Sigmoid colon (tissue), 7 donors: Measurements from ENCODE around the gene PKHD1. TPM values are rescaled to one million over a fixed set of nuclear protein-coding genes. Genes with fewer than 3 reads are reported as not detected.

Experiments used
- DNase-seq: peaks from one replicate; pipeline ENCODE4 v3.0.0-alpha.2; 2019
- H3K27ac ChIP-seq, 4 donors: fragments of 200-600 bp; sonication (generic); one replicate each; pipeline ENCODE4 v1.5.1; 2016 to 2019; ENCODE audit warnings: mild to moderate bottlenecking in 1 of 4
- H3K27me3 ChIP-seq, 3 donors: fragments of 200-600 bp; sonication (generic); one replicate each; pipeline ENCODE4 v1.5.1; 2019; ENCODE audit warnings: mild to moderate bottlenecking in 1 of 3
- H3K36me3 ChIP-seq, 4 donors: fragments of 200-600 bp; sonication (generic); one replicate each; pipeline ENCODE4 v1.5.1; 2016 to 2019
- H3K4me1 ChIP-seq, 4 donors: fragments of 200-600 bp; sonication (generic); one replicate each; pipeline ENCODE4 v1.5.1; 2017 to 2019
- H3K4me3 ChIP-seq, 4 donors: fragments of 200-600 bp; sonication (generic); one replicate each; pipeline ENCODE4 v1.5.1; 2017 to 2019; ENCODE audit warnings: mild to moderate bottlenecking in 2 of 4, moderate library complexity in 1 of 4
- H3K9me3 ChIP-seq, 4 donors: fragments of 200-600 bp in 3 of 4; sonication (generic) in 3 of 4; one replicate each; pipeline versions ENCODE4 v1.5.1 to v1.6.1; 2013 to 2019
- CTCF ChIP-seq, 4 experiments: fragments of 450-650 bp in 3 of 4; fragments of 200-600 bp in 1 of 4; IDR thresholded peaks; one replicate each; pipeline ENCODE4 v1.5.1; 2016 to 2019; ENCODE audit warnings: antibody characterized with exemption in 4 of 4, mild to moderate bottlenecking in 3 of 4, moderate library complexity in 2 of 4
- EP300 ChIP-seq, 4 donors: sonication (generic); formaldehyde crosslinking; IDR thresholded peaks; one replicate each; pipeline ENCODE4 v1.6.1; 2017; ENCODE audit warnings: antibody characterized with exemption in 4 of 4
- POLR2A ChIP-seq, 2 donors: fragments of 450-650 bp; IDR thresholded peaks; one replicate each; pipeline ENCODE4 v1.6.1; 2016; ENCODE audit warnings: antibody characterized with exemption in 2 of 2, mild to moderate bottlenecking in 2 of 2, moderate library complexity in 2 of 2
- POLR2AphosphoS5 ChIP-seq, 4 donors: sonication (generic); formaldehyde crosslinking; IDR thresholded peaks; one replicate each; pipeline ENCODE4 v1.6.1; 2017; ENCODE audit warnings: antibody characterized with exemption in 4 of 4
- WGBS, 2 donors: extraction: QIAGEN DNeasy Blood & Tissue Kit; methylation state at CpG; one replicate each; pipeline ENCODE4 v1.1.7; 2013; 5-methylcytosine and 5-hydroxymethylcytosine counted together
- intact Hi-C: fragments of 100-400 bp; cut with DNase I; formaldehyde crosslinking; loops from one replicate; pipeline ENCODE4 v1.15.1; 2023
- polyA plus RNA-seq, 3 donors: library from polyadenylated mRNA; stranded (reverse); fragments of 200-250 nt; gene quantifications; one replicate each; pipeline ENCODE4 v1.2.3, GENCODE V29; 2013
- total RNA-seq, 4 donors: library from RNA; depleted of rRNA; stranded (reverse); fragments of >200 nt; gene quantifications; one replicate each; pipeline ENCODE4 v1.1.0, GENCODE V29; 2016
- donor health status: healthy with polysubstance abuse.
- donor health status: Bipolar disorder and iron deficiency.
- donor health status: healthy.

Gene PKHD1
- total and polyA plus RNA-seq, 7 donors = under 0.01 to 0.66 (median under 0.01) TPM; not detected in 2

DNA sequence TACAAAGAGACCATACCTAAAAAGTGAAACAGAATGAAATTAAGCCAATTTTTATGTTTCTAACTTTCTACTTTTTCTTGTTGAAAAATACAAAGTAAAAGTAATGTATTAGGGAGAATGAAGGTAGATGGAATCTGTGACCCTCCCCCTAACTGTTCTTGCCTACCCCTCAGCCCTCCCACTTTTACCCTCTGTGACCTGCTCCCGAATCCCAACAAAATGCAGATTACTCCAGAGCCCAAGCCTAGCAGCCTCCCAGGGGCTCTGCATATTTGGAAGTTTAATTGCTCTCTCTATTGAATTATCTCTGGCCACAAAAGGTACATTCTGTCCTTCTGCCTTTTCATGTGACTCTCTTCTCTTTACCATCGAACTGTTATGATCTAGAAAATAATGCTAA lies 201.5 kb downstream of the PKHD1 start:
- H3K36me3 ChIP-seq = no peaks in the 10 kb centered on the region
- H3K4me1 ChIP-seq = no peaks in the 10 kb centered on the region
- H3K4me3 ChIP-seq = no peak overlapping the region
- intact Hi-C loops = no loop called here
- DNase-seq = no peak
- H3K9me3 ChIP-seq = no peaks in the 10 kb centered on the region
- no peak overlapping the region for H3K27ac ChIP-seq
- no peaks in the 10 kb centered on the region for H3K27me3 ChIP-seq
- TF ChIP-seq CTCF (IDR thresholded peaks at IDR 0.05) (no peak), POLR2A (IDR thresholded peaks at IDR 0.05) (no peak), EP300 (IDR thresholded peaks at IDR 0.05) (no peak), POLR2AphosphoS5 (IDR thresholded peaks at IDR 0.05) (no peak)
- 72 to 75% methylated on average over 2 of the region's 2 CpGs for WGBS, 2 donors

GRCh38 chr6:51868591-51869355 lies 218.6 kb downstream of the PKHD1 start:
- H3K27me3 ChIP-seq = no peaks in the 10 kb centered on the region
- no peaks in the 10 kb centered on the region for H3K36me3 ChIP-seq
- H3K9me3 ChIP-seq = no peaks in the 10 kb centered on the region
- no peak overlapping the region for H3K4me3 ChIP-seq
- H3K4me1 ChIP-seq = no peaks in the 10 kb centered on the region
- no peak for TF ChIP-seq EP300 (IDR thresholded peaks at IDR 0.05)
- TF ChIP-seq POLR2A (IDR thresholded peaks at IDR 0.05) = no peak
- TF ChIP-seq POLR2AphosphoS5 (IDR thresholded peaks at IDR 0.05) = no peak
- no peak for TF ChIP-seq CTCF (IDR thresholded peaks at IDR 0.05)
- no peak for DNase-seq
- intact Hi-C loops = no loop called here
- no peak overlapping the region for H3K27ac ChIP-seq

GRCh38 chr6:51866867-51867266 lies 220.5 kb downstream of the PKHD1 start:
- Histone ChIP-seq H3K27ac (no peak overlapping the region), H3K36me3 (no peaks in the 10 kb centered on the region), H3K4me3 (no peak overlapping the region), H3K27me3 (no peaks in the 10 kb centered on the region), H3K9me3 (no peaks in the 10 kb centered on the region), H3K4me1 (no peaks in the 10 kb centered on the region)
- TF ChIP-seq POLR2A (IDR thresholded peaks at IDR 0.05) (no peak), EP300 (IDR thresholded peaks at IDR 0.05) (no peak), CTCF (IDR thresholded peaks at IDR 0.05) (no peak)
- 44 to 68% methylated on average over 2 of the region's 2 CpGs for WGBS, 2 donors
- intact Hi-C loops = no loop called here
- no peak for DNase-seq

- no peak for DNase-seq
- WGBS, 2 donors = 73 to 79% methylated on average over 1 of the region's 1 CpG
- intact Hi-C loops = no loop called here
- Histone ChIP-seq H3K27ac (no peak overlapping the region), H3K4me1 (no peaks in the 10 kb centered on the region), H3K9me3 (no peaks in the 10 kb centered on the region), H3K27me3 (no peaks in the 10 kb centered on the region), H3K4me3 (no peak overlapping the region), H3K36me3 (no peaks in the 10 kb centered on the region)
- no peak for TF ChIP-seq EP300 (IDR thresholded peaks at IDR 0.05)
- TF ChIP-seq POLR2AphosphoS5 (IDR thresholded peaks at IDR 0.05) = no peak
- no peak for TF ChIP-seq CTCF (IDR thresholded peaks at IDR 0.05)
- no peak for TF ChIP-seq POLR2A (IDR thresholded peaks at IDR 0.05)
These were observed 221.4 kb downstream of the PKHD1 start for GRCh38 chr6:51865996-51866395.

- H3K4me3 ChIP-seq = no peak overlapping the region
- intact Hi-C loops = no loop called here
- 77 to 82% methylated on average over 2 of the region's 2 CpGs for WGBS, 2 donors
- H3K27ac ChIP-seq = no peak overlapping the region
- no peaks in the 10 kb centered on the region for H3K4me1 ChIP-seq
- H3K9me3 ChIP-seq = no peaks in the 10 kb centered on the region
- TF ChIP-seq POLR2AphosphoS5 (IDR thresholded peaks at IDR 0.05) (no peak), EP300 (IDR thresholded peaks at IDR 0.05) (no peak), CTCF (IDR thresholded peaks at IDR 0.05) (no peak), POLR2A (IDR thresholded peaks at IDR 0.05) (no peak)
- DNase-seq = no peak
- H3K27me3 ChIP-seq = no peaks in the 10 kb centered on the region
- no peaks in the 10 kb centered on the region for H3K36me3 ChIP-seq
These were observed 222.2 kb downstream of the PKHD1 start for GRCh38 chr6:51865176-51865575.
